DLD1 (cell line): ENCODE data around the gene RAB31.

Experiments used
- in situ Hi-C: cut with HindIII; loops from 2 replicates; pipeline ENCODE4 v1.10.0; 2017; ENCODE audit warnings: low sequenced_read_pairs

Gene RAB31

GRCh38 chr18:9782073-9782857, 74.2 kb downstream of the RAB31 start:
- in situ Hi-C loops: no loop called here

- in situ Hi-C loops: no loop called here
These were observed 78.5 kb downstream of the RAB31 start for GRCh38 chr18:9786631-9787030.

- in situ Hi-C loops: no loop called here
These were observed 78.9 kb downstream of the RAB31 start for GRCh38 chr18:9787036-9787435.

GRCh38 chr18:9787712-9788111, 79.6 kb downstream of the RAB31 start:
- in situ Hi-C loops: no loop called here

GRCh38 chr18:9788140-9788539, 80.0 kb downstream of the RAB31 start:
- in situ Hi-C loops: no loop called here

GRCh38 chr18:9788860-9789259, 80.8 kb downstream of the RAB31 start:
- in situ Hi-C loops: no loop called here

- in situ Hi-C loops: no loop called here
These were observed 82.2 kb downstream of the RAB31 start for GRCh38 chr18:9790261-9790660.

- in situ Hi-C loops: no loop called here
These were observed 83.9 kb downstream of the RAB31 start for GRCh38 chr18:9791991-9792390.

GRCh38 chr18:9792565-9793245, 84.6 kb downstream of the RAB31 start:
- in situ Hi-C loops: no loop called here

GRCh38 chr18:9796011-9796410, 87.9 kb downstream of the RAB31 start:
- in situ Hi-C loops: no loop called here

- in situ Hi-C loops: no loop called here
These were observed 88.9 kb downstream of the RAB31 start for GRCh38 chr18:9796935-9797549.

- in situ Hi-C loops: no loop called here
These were observed 94.3 kb downstream of the RAB31 start for GRCh38 chr18:9802175-9803062.

- in situ Hi-C loops: no loop called here
These were observed 95.1 kb downstream of the RAB31 start for GRCh38 chr18:9803063-9803697.

GRCh38 chr18:9803698-9804516, 95.8 kb downstream of the RAB31 start:
- in situ Hi-C loops: no loop called here

GRCh38 chr18:9804517-9805104, 96.5 kb downstream of the RAB31 start:
- in situ Hi-C loops: no loop called here

GRCh38 chr18:9806905-9807304, 98.8 kb downstream of the RAB31 start:
- in situ Hi-C loops: no loop called here

- in situ Hi-C loops: no loop called here
These were observed 100.5 kb downstream of the RAB31 start for GRCh38 chr18:9808295-9809241.

- in situ Hi-C loops: no loop called here
These were observed 101.6 kb downstream of the RAB31 start for GRCh38 chr18:9809697-9810096.
